SU-DHL-6 (cell line): ENCODE measurements around the gene PUM1.
"Not testable (repeated sequence)": the region's sequence is repeated elsewhere in the genome, so short reads cannot be mapped to it uniquely, and the experiment has no call there.

Experiments used
- H2AFZ ChIP-seq: fragments of 200-600 bp; sonication (generic); 2 replicates; pipeline ENCODE4 v1.6.1; 2014; ENCODE audit warnings: low read depth, mild to moderate bottlenecking, moderate library complexity, mixed read lengths, antibody characterized with exemption, low read length; ENCODE audit not compliant: severe bottlenecking
- H3F3A ChIP-seq: fragments of 200-600 bp; shearing (Covaris generic); 2 replicates; pipeline ENCODE4 v1.6.0; 2016; ENCODE audit warnings: antibody characterized with exemption, mild to moderate bottlenecking; ENCODE audit not compliant: insufficient read depth
- H3K27ac ChIP-seq: fragments of 200-600 bp; sonication (generic); 2 replicates; pipeline ENCODE4 v1.5.1; 2016; ENCODE audit warnings: low read depth, mild to moderate bottlenecking, low read length, moderate library complexity, mixed read lengths
- H3K27me3 ChIP-seq: fragments of 200-600 bp; sonication (generic), shearing (Covaris generic); 2 replicates; pipeline ENCODE4 v1.6.0; 2014; ENCODE audit warnings: mild to moderate bottlenecking, low read length
- H3K36me3 ChIP-seq: fragments of 200-600 bp; sonication (generic); 2 replicates; pipeline ENCODE4 v1.6.1; 2014; ENCODE audit warnings: mild to moderate bottlenecking, low read length, mixed read lengths
- H3K4me2 ChIP-seq: fragments of 300-600, 200-600 bp; shearing (Covaris generic), sonication (generic); 2 replicates; pipeline ENCODE4 v1.6.0; 2014; ENCODE audit warnings: low read length, low read depth, mild to moderate bottlenecking; ENCODE audit not compliant: poor library complexity, severe bottlenecking
- H3K4me3 ChIP-seq: fragments of 200-600 bp; sonication (generic); 2 replicates; pipeline ENCODE4 v1.5.1; 2014; ENCODE audit warnings: antibody characterized with exemption, low read length, mild to moderate bottlenecking, mixed read lengths; ENCODE audit not compliant: insufficient read depth, poor library complexity, severe bottlenecking
- H3K79me2 ChIP-seq: fragments of 200-600 bp; sonication (generic); 2 replicates; pipeline ENCODE4 v1.6.1; 2014; ENCODE audit warnings: mild to moderate bottlenecking, low read length, moderate library complexity; ENCODE audit not compliant: insufficient read depth
- H3K9ac ChIP-seq: fragments of 200-600 bp; sonication (generic); 2 replicates; pipeline ENCODE4 v1.7.0; 2014; ENCODE audit warnings: mild to moderate bottlenecking, low read length
- H3K9me2 ChIP-seq: fragments of 200-600 bp; sonication (generic); replicated peaks from 2 replicates; pipeline ENCODE4 v1.6.1; 2014; ENCODE audit warnings: low read length; ENCODE audit not compliant: insufficient read depth
- H3K9me3 ChIP-seq: fragments of 200-600 bp; sonication (generic); 2 replicates; pipeline ENCODE4 v1.6.1; 2014; ENCODE audit warnings: low read length, mixed read lengths; ENCODE audit not compliant: insufficient read depth
- H4K20me1 ChIP-seq: fragments of 200-600 bp; sonication (generic); 2 replicates; pipeline ENCODE4 v1.6.1; 2014; ENCODE audit warnings: low read depth, mild to moderate bottlenecking, antibody characterized with exemption, low read length, moderate library complexity, mixed read lengths
- CTCF ChIP-seq: fragments of 200-600 bp; sonication (generic); IDR thresholded peaks from one replicate; pipeline ENCODE4 v1.5.1; 2017; ENCODE audit warnings: antibody characterized with exemption, mild to moderate bottlenecking, low read length, moderate library complexity; ENCODE audit not compliant: insufficient read depth, poor library complexity, severe bottlenecking
- EZH2phosphoT487 ChIP-seq: fragments of 200-600 bp; sonication (generic), shearing (Covaris generic); conservative IDR thresholded peaks from 2 replicates; pipeline ENCODE4 v1.6.1; 2018; ENCODE audit warnings: mild to moderate bottlenecking, antibody characterized with exemption, low read length, moderate library complexity, mixed read lengths

Gene PUM1

GRCh38 chr1:31054958-31055481 is 10.5 kb downstream of the PUM1 start:
- H3K9me2 ChIP-seq, result no peaks in the 10 kb centered on the region
- H4K20me1 ChIP-seq, result peaks cover 24% of the 10 kb centered on the region

GRCh38 chr1:31054349-31054748 is 11.2 kb downstream of the PUM1 start:
- peaks cover 100% of the 10 kb centered on the region for H3K79me2 ChIP-seq
- H3K4me3 ChIP-seq, result no peak overlapping the region
- H4K20me1 ChIP-seq, result peaks cover 22% of the 10 kb centered on the region
- peaks cover 18% of the 10 kb centered on the region for H3K36me3 ChIP-seq
- H2AFZ ChIP-seq, result no peak overlapping the region
- H3K9ac ChIP-seq, result no peak overlapping the region
- TF ChIP-seq CTCF (no peak), EZH2phosphoT487 (no peak)
- H3K9me2 ChIP-seq, result no peaks in the 10 kb centered on the region
- H3K9me3 ChIP-seq, result no peaks in the 10 kb centered on the region
- no peak overlapping the region for H3K4me2 ChIP-seq
- H3F3A ChIP-seq, result peaks cover 5% of the 10 kb centered on the region; the same call in 1 of the 2 replicates
- H3K27me3 ChIP-seq, result no peaks in the 10 kb centered on the region
- H3K27ac ChIP-seq, result no peak overlapping the region

More at GRCh38 chr1:31054958-31055481, 10.5 kb downstream of the PUM1 start:
- Histone ChIP-seq H3K9ac (no peak overlapping the region), H3F3A (peaks cover 5% of the 10 kb centered on the region; the same call in 1 of the 2 replicates), H3K79me2 (peaks cover 100% of the 10 kb centered on the region), H3K9me3 (no peaks in the 10 kb centered on the region), H2AFZ (no peak overlapping the region), H3K27me3 (no peaks in the 10 kb centered on the region), H3K36me3 (peaks cover 22% of the 10 kb centered on the region), H3K27ac (no peak overlapping the region), H3K4me2 (no peak overlapping the region), H3K4me3 (no peak overlapping the region)
- TF ChIP-seq EZH2phosphoT487, result no peak
- TF ChIP-seq CTCF, result no peak

- not testable (repeated sequence) for H3F3A ChIP-seq, H3K36me3 ChIP-seq
- peaks cover 12% of the 10 kb centered on the region for H4K20me1 ChIP-seq
These were observed 12.9 kb downstream of the PUM1 start for GRCh38 chr1:31052613-31053012.

GRCh38 chr1:31051611-31052010 is 13.9 kb downstream of the PUM1 start:
- Histone ChIP-seq H4K20me1 (peaks cover 15% of the 10 kb centered on the region; the same call in 1 of the 2 replicates), H3K4me2 (no peak overlapping the region), H3K9me2 (no peaks in the 10 kb centered on the region)

More at GRCh38 chr1:31052613-31053012, 12.9 kb downstream of the PUM1 start:
- H3K4me2 ChIP-seq, H2AFZ ChIP-seq, H3K9me2 ChIP-seq, H3K27ac ChIP-seq, H3K9ac ChIP-seq, H3K4me3 ChIP-seq, H3K9me3 ChIP-seq, H3K27me3 ChIP-seq: not testable (repeated sequence)
- peaks cover 97% of the 10 kb centered on the region for H3K79me2 ChIP-seq

GRCh38 chr1:31047507-31047906 is 18.0 kb downstream of the PUM1 start:
- H3K9ac ChIP-seq, H3K27me3 ChIP-seq, H3K9me3 ChIP-seq, H3K27ac ChIP-seq, H3K36me3 ChIP-seq, H3K9me2 ChIP-seq, H3K4me2 ChIP-seq, H3K4me3 ChIP-seq, H3F3A ChIP-seq, H2AFZ ChIP-seq: not testable (repeated sequence)
- Histone ChIP-seq H4K20me1 (peaks cover 23% of the 10 kb centered on the region), H3K79me2 (peaks cover 97% of the 10 kb centered on the region)

More at GRCh38 chr1:31051611-31052010, 13.9 kb downstream of the PUM1 start:
- H2AFZ ChIP-seq, result no peak overlapping the region
- H3K27ac ChIP-seq, result no peak overlapping the region
- H3K9me3 ChIP-seq, result no peaks in the 10 kb centered on the region
- peaks cover 97% of the 10 kb centered on the region for H3K79me2 ChIP-seq
- H3K36me3 ChIP-seq, result peaks cover 7% of the 10 kb centered on the region; the same call in 1 of the 2 replicates
- no peaks in the 10 kb centered on the region for H3K27me3 ChIP-seq
- H3K4me3 ChIP-seq, result no peak overlapping the region
- TF ChIP-seq EZH2phosphoT487, result no peak
- no peak for TF ChIP-seq CTCF
- H3K9ac ChIP-seq, result no peak overlapping the region
- peaks cover 5% of the 10 kb centered on the region; the same call in 1 of the 2 replicates for H3F3A ChIP-seq
